GM19468 (cell line): ENCODE data around the gene AP1B1.

ENCODE experiments used
- ATAC-seq: cut with Tn5 transposase; IDR thresholded peaks from one replicate; pipeline ENCODE4 v1.9.1; 2021; ENCODE audit warnings: mild to moderate bottlenecking, moderate library complexity, moderate number of reproducible peaks; ENCODE audit not compliant: unreplicated experiment; ENCODE audit errors: extremely low read depth

Gene AP1B1

GRCh38 chr22:29334696-29335344 lies 53.5 kb downstream of the AP1B1 start:
- ATAC-seq = no peak

- no peak for ATAC-seq
Observed at GRCh38 chr22:29334148-29334547, 54.2 kb downstream of the AP1B1 start.

GRCh38 chr22:29332886-29333496 lies 55.4 kb downstream of the AP1B1 start:
- ATAC-seq = no peak

GRCh38 chr22:29331658-29332300 lies 56.6 kb downstream of the AP1B1 start:
- no peak for ATAC-seq

GRCh38 chr22:29331213-29331612 lies 57.2 kb downstream of the AP1B1 start:
- no peak for ATAC-seq

GRCh38 chr22:29330753-29331152 lies 57.6 kb downstream of the AP1B1 start:
- ATAC-seq = no peak

- no peak for ATAC-seq
Observed at GRCh38 chr22:29330291-29330690, 58.1 kb downstream of the AP1B1 start.

GRCh38 chr22:29329581-29329980 lies 58.8 kb downstream of the AP1B1 start:
- no peak for ATAC-seq

GRCh38 chr22:29328566-29329500 lies 59.5 kb downstream of the AP1B1 start:
- ATAC-seq = no peak

GRCh38 chr22:29328055-29328454 lies 60.3 kb downstream of the AP1B1 start:
- ATAC-seq = no peak

GRCh38 chr22:29327089-29327764 lies 61.1 kb downstream of the AP1B1 start:
- no peak for ATAC-seq

GRCh38 chr22:29326481-29326880 lies 61.9 kb downstream of the AP1B1 start:
- ATAC-seq = no peak

- ATAC-seq = no peak
Observed at GRCh38 chr22:29325785-29326315, 62.5 kb downstream of the AP1B1 start.

GRCh38 chr22:29325356-29325755 lies 63.0 kb downstream of the AP1B1 start:
- no peak for ATAC-seq

- ATAC-seq = no peak
Observed at GRCh38 chr22:29323641-29324040, 64.7 kb downstream of the AP1B1 start.

- ATAC-seq = no peak
Observed at GRCh38 chr22:29320546-29320945, 67.8 kb downstream of the AP1B1 start.

GRCh38 chr22:29319072-29319471 lies 69.3 kb downstream of the AP1B1 start:
- ATAC-seq = no peak

- ATAC-seq = no peak
Observed at GRCh38 chr22:29317827-29318454, 70.4 kb downstream of the AP1B1 start.

- no peak for ATAC-seq
Observed at GRCh38 chr22:29316141-29316828, 72.1 kb downstream of the AP1B1 start.
